ENCODE measurements around the gene UST. TPM values are rescaled to one million over a fixed set of nuclear protein-coding genes. Genes with fewer than 3 reads are reported as not detected.

Gene UST
- polyA plus RNA-seq, 1 donor from 2014 or later = 7.5 TPM

GRCh38 chr6:148819852-148820251 is 73.0 kb downstream of the UST start:
- no peaks in the 10 kb centered on the region for H3K9me2 ChIP-seq (ENCODE audit: insufficient read depth, low read length)
- no peaks in the 10 kb centered on the region for H3K9me3 ChIP-seq (ENCODE audit: low read length)
- H3K36me3 ChIP-seq (ENCODE audit: insufficient read depth, low read length) = no peaks in the 10 kb centered on the region
- no peak overlapping the region for H3K4me3 ChIP-seq (ENCODE audit: low read length)
- H3K9ac ChIP-seq (ENCODE audit: low read length) = no peak overlapping the region
- TF ChIP-seq RAD21 (conservative IDR thresholded peaks at IDR 0.05) (no peak), REST (IDR thresholded peaks at IDR 0.05; ENCODE audit: borderline replicate concordance) (no peak), SMC3 (conservative IDR thresholded peaks at IDR 0.05; ENCODE audit: poor library complexity) (no peak), CTCF (IDR thresholded peaks at IDR 0.05; ENCODE audit: poor library complexity, severe bottlenecking) (no peak), TAF1 (IDR thresholded peaks at IDR 0.05; ENCODE audit: low read depth) (no peak), POLR2AphosphoS5 (IDR thresholded peaks at IDR 0.05) (no peak), EP300 (conservative IDR thresholded peaks at IDR 0.05; ENCODE audit: poor library complexity, severe bottlenecking) (no peak), EZH2 (IDR thresholded peaks at IDR 0.05; ENCODE audit: borderline replicate concordance, insufficient read depth, low read length, poor library complexity, severe bottlenecking) (no peak), MXI1 (conservative IDR thresholded peaks at IDR 0.05; ENCODE audit: poor library complexity, severe bottlenecking) (no peak)
- H3K79me2 ChIP-seq (replicated peaks; ENCODE audit: insufficient read depth, low read length) = no peaks in the 10 kb centered on the region
- H3F3A ChIP-seq (ENCODE audit: insufficient read depth, low read length, poor library complexity, severe bottlenecking) = no peaks in the 10 kb centered on the region
- H3K27ac ChIP-seq (ENCODE audit: low read length) = no peak overlapping the region
- no peaks in the 10 kb centered on the region for H4K20me1 ChIP-seq (ENCODE audit: insufficient read depth)
- no peaks in the 10 kb centered on the region for H3K27me3 ChIP-seq (ENCODE audit: insufficient read depth, low read depth, low read length)
- no peak overlapping the region for H3K4me2 ChIP-seq (ENCODE audit: low read length)
- no peak overlapping the region for H2AFZ ChIP-seq (ENCODE audit: low read depth, low read length)

- Histone ChIP-seq H3K36me3 (ENCODE audit: insufficient read depth, low read length) (no peaks in the 10 kb centered on the region), H2AFZ (ENCODE audit: low read depth, low read length) (no peak overlapping the region), H3F3A (ENCODE audit: insufficient read depth, low read length, poor library complexity, severe bottlenecking) (no peaks in the 10 kb centered on the region), H3K4me2 (ENCODE audit: low read length) (no peak overlapping the region), H4K20me1 (ENCODE audit: insufficient read depth) (no peaks in the 10 kb centered on the region), H3K4me3 (ENCODE audit: low read length) (no peak overlapping the region), H3K9me3 (ENCODE audit: low read length) (no peaks in the 10 kb centered on the region), H3K9me2 (ENCODE audit: insufficient read depth, low read length) (no peaks in the 10 kb centered on the region), H3K27ac (ENCODE audit: low read length) (no peak overlapping the region), H3K79me2 (replicated peaks; ENCODE audit: insufficient read depth, low read length) (no peaks in the 10 kb centered on the region), H3K9ac (ENCODE audit: low read length) (no peak overlapping the region), H3K27me3 (ENCODE audit: insufficient read depth, low read depth, low read length) (no peaks in the 10 kb centered on the region)
- TF ChIP-seq SMC3 (conservative IDR thresholded peaks at IDR 0.05; ENCODE audit: poor library complexity) (no peak), RAD21 (conservative IDR thresholded peaks at IDR 0.05) (no peak), MXI1 (conservative IDR thresholded peaks at IDR 0.05; ENCODE audit: poor library complexity, severe bottlenecking) (no peak), REST (IDR thresholded peaks at IDR 0.05; ENCODE audit: borderline replicate concordance) (no peak), CTCF (IDR thresholded peaks at IDR 0.05; ENCODE audit: poor library complexity, severe bottlenecking) (no peak), POLR2AphosphoS5 (IDR thresholded peaks at IDR 0.05) (no peak), EZH2 (IDR thresholded peaks at IDR 0.05; ENCODE audit: borderline replicate concordance, insufficient read depth, low read length, poor library complexity, severe bottlenecking) (no peak), TAF1 (IDR thresholded peaks at IDR 0.05; ENCODE audit: low read depth) (no peak), EP300 (conservative IDR thresholded peaks at IDR 0.05; ENCODE audit: poor library complexity, severe bottlenecking) (no peak)
Observed at GRCh38 chr6:148822819-148823218, 76.0 kb downstream of the UST start.
